H1 (cell line): ENCODE data around the gene CDH2. TPM values are rescaled to one million over a fixed set of nuclear protein-coding genes. Genes with fewer than 3 reads are reported as not detected.

ENCODE experiments used
- CTCF ChIA-PET: fragments of 300-600 bp; sonication (Branson Sonifier 250); formaldehyde crosslinking; loops from one replicate; lab custom pipeline; 2021; ENCODE audit not compliant: partially characterized antibody; lab: Charles Lee
- POLR2A ChIA-PET: fragments of 300-600 bp; sonication (Branson Sonifier 250); formaldehyde crosslinking; loops from one replicate; lab custom pipeline; 2021; ENCODE audit warnings: inconsistent platforms; ENCODE audit not compliant: partially characterized antibody; lab: Charles Lee
- DNase-seq, 2 experiments: peaks; one replicate each; pipeline versions ENCODE4 v3.0.0 to v3.0.0-alpha.2; 2010 to 2022; ENCODE audit warnings: low spot score in 2 of 2, low read depth in 1 of 2, mixed read lengths in 1 of 2
- FAIRE-seq: peaks from 2 replicates; lab custom pipeline; 2011; peaks lifted over from hg19 to GRCh38; lab: Jason Lieb, UNC
- H2AFZ ChIP-seq: 2 replicates; pipeline ENCODE4 v1.8.1; 2012; ENCODE audit warnings: low read length, inconsistent platforms
- H2AK5ac ChIP-seq: 2 replicates; pipeline ENCODE4 v1.6.1; 2013; ENCODE audit warnings: low read depth, low read length
- H2BK120ac ChIP-seq: replicated peaks from 2 replicates; pipeline ENCODE3; 2013; ENCODE audit warnings: low read depth, low read length, inconsistent platforms
- H2BK12ac ChIP-seq: 2 replicates; pipeline ENCODE4 v1.6.1; 2013; ENCODE audit warnings: low read depth, low read length
- H2BK15ac ChIP-seq: 2 replicates; pipeline ENCODE4 v1.6.1; 2013; ENCODE audit warnings: low read length
- H2BK20ac ChIP-seq: 2 replicates; pipeline ENCODE4 v1.6.1; 2013; ENCODE audit warnings: low read length
- H2BK5ac ChIP-seq: 2 replicates; pipeline ENCODE4 v1.6.1; 2013; ENCODE audit warnings: low read depth, low read length
- H3K14ac ChIP-seq: 2 replicates; pipeline ENCODE4 v1.6.1; 2013; ENCODE audit warnings: inconsistent platforms; ENCODE audit not compliant: insufficient read length
- H3K18ac ChIP-seq: 2 replicates; pipeline ENCODE4 v1.6.1; 2013; ENCODE audit warnings: low read length; ENCODE audit errors: extremely low read depth
- H3K23ac ChIP-seq: 2 replicates; pipeline ENCODE4 v1.6.1; 2013; ENCODE audit warnings: inconsistent platforms; ENCODE audit not compliant: insufficient read length
- H3K23me2 ChIP-seq: 2 replicates; pipeline ENCODE4 v1.6.1; 2013; ENCODE audit warnings: low read depth, low read length
- H3K27ac ChIP-seq: 2 replicates; pipeline ENCODE4 v1.6.1; 2011; ENCODE audit warnings: low read depth, low read length, inconsistent platforms
- H3K27me3 ChIP-seq, 4 experiments: replicated peaks in 1 of 4; 1 replicate in 1 of 4; 2 replicates in 3 of 4; pipeline versions ENCODE4 v1.6.1 to v1.8.1; 2011 to 2013; ENCODE audit warnings: low read length in 3 of 4, mild to moderate bottlenecking in 3 of 4, inconsistent platforms in 2 of 4, mixed read lengths in 2 of 4, moderate library complexity in 1 of 4; ENCODE audit not compliant: control insufficient read depth in 3 of 4, insufficient read depth in 3 of 4; ENCODE audit errors: extremely low read depth in 1 of 4
- H3K36me3 ChIP-seq, 4 experiments: 2 replicates each; pipeline versions ENCODE4 v1.6.1 to v1.8.1; 2011 to 2013; ENCODE audit warnings: mild to moderate bottlenecking in 4 of 4, low read length in 3 of 4, moderate library complexity in 2 of 4, control low read depth in 1 of 4, inconsistent platforms in 1 of 4; ENCODE audit not compliant: insufficient read depth in 4 of 4, control insufficient read depth in 2 of 4
- H3K4ac ChIP-seq: replicated peaks from 2 replicates; pipeline ENCODE3; 2013; ENCODE audit warnings: low read length, low read depth, mixed read lengths, inconsistent platforms; ENCODE audit not compliant: insufficient read length
- H3K4me1 ChIP-seq, 4 experiments: replicated peaks in 1 of 4; 1 replicate in 1 of 4; 2 replicates in 3 of 4; pipeline versions ENCODE4 v1.6.1 to v1.8.1; 2011 to 2013; ENCODE audit warnings: low read length in 3 of 4, inconsistent platforms in 2 of 4, mixed read lengths in 1 of 4; ENCODE audit not compliant: insufficient read depth in 4 of 4, control insufficient read depth in 3 of 4
- H3K4me2 ChIP-seq, 2 experiments: 2 replicates each; pipeline versions ENCODE4 v1.6.1 to v1.8.1; 2011 to 2013; ENCODE audit warnings: low read depth in 2 of 2, low read length in 2 of 2, control low read depth in 1 of 2, inconsistent platforms in 1 of 2, mild to moderate bottlenecking in 1 of 2; ENCODE audit not compliant: insufficient read depth in 1 of 2
- H3K4me3 ChIP-seq, 4 experiments: fragments of 200-600, 300-600 bp in 1 of 4; sonication (generic), shearing (Covaris generic), sonication (Bioruptor Twin) in 1 of 4; 2 replicates each; pipeline versions ENCODE4 v1.5.1 to v1.8.1; 2011 to 2016; ENCODE audit warnings: low read length in 4 of 4, low read depth in 3 of 4, control low read depth in 2 of 4, inconsistent platforms in 2 of 4, mild to moderate bottlenecking in 2 of 4, mixed read lengths in 1 of 4, moderate library complexity in 1 of 4; ENCODE audit not compliant: insufficient read depth in 2 of 4; ENCODE audit errors: extremely low read depth in 1 of 4
- H3K56ac ChIP-seq: replicated peaks from 2 replicates; pipeline ENCODE3; 2013; ENCODE audit warnings: low read depth, mild to moderate bottlenecking, mixed read lengths, low read length, inconsistent platforms; ENCODE audit not compliant: insufficient read length
- H3K79me1 ChIP-seq: 2 replicates; pipeline ENCODE4 v1.6.1; 2013; ENCODE audit warnings: low read depth, low read length, control low read depth
- H3K79me2 ChIP-seq, 2 experiments: 2 replicates each; pipeline versions ENCODE4 v1.6.1 to v1.8.1; 2012 to 2013; ENCODE audit warnings: low read length in 2 of 2, mild to moderate bottlenecking in 2 of 2, inconsistent platforms in 1 of 2; ENCODE audit not compliant: insufficient read depth in 2 of 2, control insufficient read depth in 1 of 2
- H3K9ac ChIP-seq, 4 experiments: replicated peaks in 1 of 4; 1 replicate in 1 of 4; 2 replicates in 3 of 4; pipeline versions ENCODE4 v1.6.1 to v1.8.1; 2011 to 2013; ENCODE audit warnings: low read depth in 3 of 4, low read length in 3 of 4, control low read depth in 2 of 4, mild to moderate bottlenecking in 2 of 4, moderate library complexity in 2 of 4, inconsistent platforms in 1 of 4; ENCODE audit errors: extremely low read depth in 1 of 4
- H3K9me3 ChIP-seq, 2 experiments: 2 replicates each; pipeline versions ENCODE4 v1.6.1 to v1.8.1; 2012 to 2013; ENCODE audit warnings: mild to moderate bottlenecking in 2 of 2, moderate library complexity in 2 of 2, control low read depth in 1 of 2, inconsistent platforms in 1 of 2, low read depth in 1 of 2, low read length in 1 of 2, mixed read lengths in 1 of 2; ENCODE audit not compliant: insufficient read depth in 2 of 2
- H4K20me1 ChIP-seq, 2 experiments: replicated peaks in 1 of 2; 2 replicates each; pipeline versions ENCODE3 to v1.8.1; 2011 to 2013; ENCODE audit warnings: inconsistent platforms in 2 of 2, low read length in 2 of 2, mild to moderate bottlenecking in 1 of 2; ENCODE audit not compliant: insufficient read depth in 2 of 2, control insufficient read depth in 1 of 2
- H4K5ac ChIP-seq: 2 replicates; pipeline ENCODE4 v1.6.1; 2013; ENCODE audit warnings: low read length, low read depth, mixed read lengths, inconsistent platforms; ENCODE audit not compliant: insufficient read length
- H4K8ac ChIP-seq: 2 replicates; pipeline ENCODE4 v1.8.0; 2013; ENCODE audit warnings: mild to moderate bottlenecking, moderate library complexity, low read length, inconsistent platforms; ENCODE audit not compliant: insufficient read depth; ENCODE audit errors: extremely low read depth
- H4K91ac ChIP-seq: replicated peaks from 2 replicates; pipeline ENCODE3; 2013; ENCODE audit warnings: low read length, mixed read lengths, inconsistent platforms; ENCODE audit not compliant: insufficient read length
- HDAC2 ChIP-seq, 2 experiments: fragments of 300-600 bp in 1 of 2; sonication (generic) in 1 of 2; IDR thresholded peaks; 2 replicates each; pipeline ENCODE4 v1.6.1; 2011 to 2012; ENCODE audit warnings: low read depth in 2 of 2, low read length in 2 of 2, mild to moderate bottlenecking in 2 of 2, moderate library complexity in 2 of 2, borderline replicate concordance in 1 of 2, inconsistent platforms in 1 of 2
- KDM1A ChIP-seq: fragments of 200-600, 300-600 bp; sonication (generic); IDR thresholded peaks from 2 replicates; pipeline ENCODE4 v1.7.1; 2016; ENCODE audit warnings: mild to moderate bottlenecking, low read length, borderline replicate concordance
- SRF ChIP-seq: IDR thresholded peaks from 2 replicates; pipeline ENCODE4 v1.6.1; 2011; ENCODE audit warnings: mild to moderate bottlenecking, low read depth, low read length, moderate library complexity
- polyA plus RNA-seq, 7 experiments: library from polyadenylated mRNA; depleted of rRNA in 3 of 7; stranded (reverse) in 5 of 7; unstranded in 2 of 7; fragments of >200 nt in 5 of 7; fragments of 200-250 nt in 2 of 7; gene quantifications; 1 replicate in 5 of 7; 2 replicates in 1 of 7; 4 replicates in 1 of 7; pipeline versions ENCODE4 v1.2.1 to v1.2.3, GENCODE V29; 2011 to 2013; ENCODE audit warnings: missing spikeins in 2 of 7, mixed read lengths in 2 of 7
- total RNA-seq: library from RNA; stranded (reverse); fragmentation: NEBNext Ultra II Directional; extraction: Animal tissue kit (Norgen Biotek cat#: 25700); gene quantifications from 2 replicates; pipeline ENCODE4 v1.2.1, GENCODE V29; 2021
- TF ChIP-seq, protein P1 (sequence below): IDR thresholded peaks from 2 replicates; pipeline ENCODE4 v1.6.1; 2012; ENCODE audit warnings: inconsistent platforms

The CDH2 gene
- total and polyA plus RNA-seq, 2 of the 8 experiments (the other 6 are each of a cell fraction or from before 2014, with no cell fraction given) = 15.0 to 56.5 TPM

DNA sequence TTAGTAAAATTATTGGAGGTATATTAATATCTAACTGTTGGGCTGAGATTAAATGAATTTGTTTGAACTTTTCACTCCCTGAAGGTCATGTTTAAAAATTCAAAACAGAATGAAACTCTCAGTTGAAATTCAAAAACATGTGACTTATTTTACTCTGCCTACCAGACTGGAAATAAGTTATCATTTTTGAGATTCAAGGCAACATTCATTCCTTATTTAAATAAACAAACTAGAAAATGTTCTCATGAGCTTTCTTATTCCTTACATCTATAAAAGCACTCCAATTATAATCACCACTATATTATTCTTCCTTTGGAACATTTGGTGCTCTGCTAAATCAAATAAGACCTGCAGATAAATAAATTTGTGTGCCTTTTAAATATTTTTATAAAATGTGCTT, 217.8 kb downstream of the CDH2 start:
- H4K8ac ChIP-seq = no peak overlapping the region
- no peak overlapping the region for H3K23ac ChIP-seq
- H3K27ac ChIP-seq = no peak overlapping the region
- H3K4me1 ChIP-seq = no peaks in the 10 kb centered on the region
- no peak for TF ChIP-seq SRF
- TF ChIP-seq, protein P1, sequence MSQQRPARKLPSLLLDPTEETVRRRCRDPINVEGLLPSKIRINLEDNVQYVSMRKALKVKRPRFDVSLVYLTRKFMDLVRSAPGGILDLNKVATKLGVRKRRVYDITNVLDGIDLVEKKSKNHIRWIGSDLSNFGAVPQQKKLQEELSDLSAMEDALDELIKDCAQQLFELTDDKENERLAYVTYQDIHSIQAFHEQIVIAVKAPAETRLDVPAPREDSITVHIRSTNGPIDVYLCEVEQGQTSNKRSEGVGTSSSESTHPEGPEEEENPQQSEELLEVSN = no peak
- no peak for TF ChIP-seq KDM1A
- no peak for TF ChIP-seq HDAC2 (IDR thresholded peaks at IDR 0.05; ENCODE audit: borderline replicate concordance in 1 of 2, low read depth in 2 of 2, low read length in 2 of 2)
- H3K27me3 ChIP-seq = no peaks in the 10 kb centered on the region
- no peaks in the 10 kb centered on the region for H3K79me1 ChIP-seq
- H3K4ac ChIP-seq = no peak overlapping the region
- no peak overlapping the region for H2AK5ac ChIP-seq
- H2BK15ac ChIP-seq = no peak overlapping the region
- FAIRE-seq (no peak), DNase-seq (no peak)
- H3K18ac ChIP-seq = no peak overlapping the region
- H2BK20ac ChIP-seq = no peak overlapping the region
- H2BK5ac ChIP-seq = no peak overlapping the region
- H3K23me2 ChIP-seq = no peaks in the 10 kb centered on the region
- ChIA-PET CTCF (no interaction called here), POLR2A (no interaction called here)
- no peak overlapping the region for H2AFZ ChIP-seq
- no peak overlapping the region for H2BK120ac ChIP-seq
- H3K4me3 ChIP-seq = no peak overlapping the region
- H3K56ac ChIP-seq = no peak overlapping the region
- no peak overlapping the region for H2BK12ac ChIP-seq
- H3K9me3 ChIP-seq = no peaks in the 10 kb centered on the region
- H3K9ac ChIP-seq = no peak overlapping the region
- no peaks in the 10 kb centered on the region for H3K36me3 ChIP-seq
- no peak overlapping the region for H4K91ac ChIP-seq
- H4K20me1 ChIP-seq = no peaks in the 10 kb centered on the region
- no peak overlapping the region for H3K14ac ChIP-seq
- H3K4me2 ChIP-seq = no peak overlapping the region
- H3K79me2 ChIP-seq = no peaks in the 10 kb centered on the region
- H4K5ac ChIP-seq = no peak overlapping the region
